DND-41 (cell line): ENCODE measurements around the gene TM4SF1.

Source experiments
- ATAC-seq: fragments of 200-7000 bp; cut with Tn5 transposase; 3 replicates; pipeline ENCODE4 v1.9.1; 2021; ENCODE audit warnings: low read depth; ENCODE audit not compliant: insufficient read depth
- DNase-seq: peaks from one replicate; pipeline ENCODE4 v3.0.0-alpha.2; 2020
- H2AFZ ChIP-seq: 2 replicates; pipeline ENCODE4 v1.6.0; 2012; ENCODE audit warnings: low read depth, low read length
- H3K27ac ChIP-seq: 2 replicates; pipeline ENCODE4 v1.5.1; 2012; ENCODE audit warnings: low read length, inconsistent platforms
- H3K27me3 ChIP-seq: fragments of 200-600 bp; sonication (generic); 2 replicates; pipeline ENCODE4 v1.6.0; 2012; ENCODE audit warnings: low read length, mild to moderate bottlenecking, inconsistent platforms; ENCODE audit not compliant: insufficient read depth, poor library complexity
- H3K36me3 ChIP-seq: 2 replicates; pipeline ENCODE4 v1.5.1; 2012; ENCODE audit warnings: low read length, inconsistent platforms; ENCODE audit not compliant: insufficient read depth
- H3K4me1 ChIP-seq: 2 replicates; pipeline ENCODE4 v1.5.1; 2012; ENCODE audit warnings: mild to moderate bottlenecking, low read length; ENCODE audit not compliant: insufficient read depth
- H3K4me2 ChIP-seq: 2 replicates; pipeline ENCODE4 v1.6.0; 2012; ENCODE audit warnings: mild to moderate bottlenecking, moderate library complexity, low read length, inconsistent platforms; ENCODE audit not compliant: insufficient read depth
- H3K4me3 ChIP-seq, 2 experiments: fragments of 200-600 bp in 1 of 2; shearing (Covaris generic) in 1 of 2; 2 replicates each; pipeline ENCODE4 v1.5.1; 2012 to 2016; ENCODE audit warnings: inconsistent platforms in 2 of 2, low read length in 2 of 2, mild to moderate bottlenecking in 2 of 2, low read depth in 1 of 2, moderate library complexity in 1 of 2
- H3K79me2 ChIP-seq: 2 replicates; pipeline ENCODE4 v1.6.0; 2012; ENCODE audit warnings: low read length, inconsistent platforms; ENCODE audit not compliant: insufficient read depth
- H3K9ac ChIP-seq: 2 replicates; pipeline ENCODE4 v1.6.0; 2012; ENCODE audit warnings: low read depth, mild to moderate bottlenecking, inconsistent platforms, low read length, moderate library complexity
- H3K9me3 ChIP-seq: 2 replicates; pipeline ENCODE4 v1.5.1; 2012; ENCODE audit warnings: low read length, moderate library complexity, mild to moderate bottlenecking, inconsistent platforms; ENCODE audit not compliant: insufficient read depth, severe bottlenecking
- H4K20me1 ChIP-seq: 2 replicates; pipeline ENCODE4 v1.6.0; 2012; ENCODE audit warnings: low read length; ENCODE audit not compliant: insufficient read depth
- CTCF ChIP-seq: IDR thresholded peaks from 2 replicates; pipeline ENCODE4 v1.5.1; 2012; ENCODE audit warnings: borderline replicate concordance, low read length, moderate library complexity, mild to moderate bottlenecking; ENCODE audit not compliant: poor library complexity, severe bottlenecking; ENCODE audit errors: extremely low read depth
- EZH2 ChIP-seq: IDR thresholded peaks from 3 replicates; pipeline ENCODE4 v1.6.1; 2012; ENCODE audit warnings: borderline replicate concordance, low read depth, mild to moderate bottlenecking, moderate library complexity, low read length, inconsistent platforms; ENCODE audit not compliant: severe bottlenecking

TM4SF1 gene

GRCh38 chr3:149364624-149365023 is 12.8 kb downstream of the TM4SF1 start:
- H3K9ac ChIP-seq, result no peak overlapping the region
- H4K20me1 ChIP-seq, result no peaks in the 10 kb centered on the region
- no peak for ATAC-seq
- TF ChIP-seq EZH2 (no peak), CTCF (no peak)
- no peak overlapping the region for H2AFZ ChIP-seq
- H3K4me3 ChIP-seq, result no peak overlapping the region
- no peak overlapping the region for H3K27ac ChIP-seq
- peaks cover 3% of the 10 kb centered on the region for H3K27me3 ChIP-seq
- H3K4me2 ChIP-seq, result no peak overlapping the region
- H3K4me1 ChIP-seq, result no peaks in the 10 kb centered on the region
- no peak for DNase-seq
- no peaks in the 10 kb centered on the region for H3K79me2 ChIP-seq
- H3K36me3 ChIP-seq, result no peaks in the 10 kb centered on the region
- H3K9me3 ChIP-seq, result no peaks in the 10 kb centered on the region

GRCh38 chr3:149363053-149363452 is 14.4 kb downstream of the TM4SF1 start:
- ATAC-seq (no peak), DNase-seq (no peak)
- Histone ChIP-seq H3K9ac (no peak overlapping the region), H3K27me3 (peaks cover 6% of the 10 kb centered on the region), H3K27ac (no peak overlapping the region), H3K4me1 (no peaks in the 10 kb centered on the region), H4K20me1 (no peaks in the 10 kb centered on the region), H3K4me2 (no peak overlapping the region), H3K79me2 (no peaks in the 10 kb centered on the region), H3K4me3 (no peak overlapping the region), H2AFZ (no peak overlapping the region), H3K36me3 (no peaks in the 10 kb centered on the region), H3K9me3 (no peaks in the 10 kb centered on the region)
- TF ChIP-seq CTCF (no peak), EZH2 (no peak)

GRCh38 chr3:149362366-149362765 is 15.1 kb downstream of the TM4SF1 start:
- H3K9me3 ChIP-seq, result no peaks in the 10 kb centered on the region
- no peaks in the 10 kb centered on the region for H3K4me1 ChIP-seq
- H3K27me3 ChIP-seq, result peaks cover 6% of the 10 kb centered on the region
- no peaks in the 10 kb centered on the region for H3K36me3 ChIP-seq
- ATAC-seq (no peak), DNase-seq (no peak)
- no peaks in the 10 kb centered on the region for H4K20me1 ChIP-seq
- H3K9ac ChIP-seq, result no peak overlapping the region
- TF ChIP-seq CTCF, result no peak
- TF ChIP-seq EZH2, result no peak
- no peak overlapping the region for H2AFZ ChIP-seq
- H3K79me2 ChIP-seq, result no peaks in the 10 kb centered on the region
- H3K27ac ChIP-seq, result no peak overlapping the region
- no peak overlapping the region for H3K4me3 ChIP-seq
- H3K4me2 ChIP-seq, result no peak overlapping the region

GRCh38 chr3:149356630-149357029 is 20.8 kb downstream of the TM4SF1 start:
- Histone ChIP-seq H3K27ac (no peak overlapping the region), H3K4me3 (no peak overlapping the region), H2AFZ (no peak overlapping the region), H3K9ac (no peak overlapping the region), H3K79me2 (no peaks in the 10 kb centered on the region), H3K36me3 (no peaks in the 10 kb centered on the region), H3K9me3 (no peaks in the 10 kb centered on the region), H3K4me1 (no peaks in the 10 kb centered on the region), H3K27me3 (peaks cover 2% of the 10 kb centered on the region), H3K4me2 (no peak overlapping the region), H4K20me1 (no peaks in the 10 kb centered on the region)
- DNase-seq (no peak), ATAC-seq (no peak)
- TF ChIP-seq EZH2 (no peak), CTCF (no peak)
